B cell (primary cell): ENCODE data around the gene ZMAT5.

ENCODE experiments used
- CTCF ChIP-seq: fragments of 200-600 bp; IDR thresholded peaks from one replicate; pipeline ENCODE4 v1.8.0; 2022; ENCODE audit warnings: antibody characterized with exemption, mild to moderate bottlenecking
- EZH2 ChIP-seq: IDR thresholded peaks from 2 replicates; pipeline ENCODE4 v1.6.1; 2012; ENCODE audit warnings: borderline replicate concordance, low read depth, mild to moderate bottlenecking, moderate library complexity, low read length; ENCODE audit not compliant: insufficient read depth, poor library complexity, severe bottlenecking

- TF ChIP-seq CTCF (no peak), EZH2 (no peak)
Measured at GRCh38 chr22:29810216-29810615, 43.4 kb upstream of the ZMAT5 start.
